HepG2 (cell line): ENCODE measurements around the gene IL4I1.

Source experiments
- NFIC ChIP-seq: IDR thresholded peaks from 2 replicates; pipeline ENCODE4 v1.6.1; 2012; ENCODE audit warnings: mild to moderate bottlenecking, low read length, inconsistent platforms
- POLR2AphosphoS5 ChIP-seq: IDR thresholded peaks from 2 replicates; pipeline ENCODE4 v1.6.1; 2012; ENCODE audit warnings: low read depth, low read length

DNA sequence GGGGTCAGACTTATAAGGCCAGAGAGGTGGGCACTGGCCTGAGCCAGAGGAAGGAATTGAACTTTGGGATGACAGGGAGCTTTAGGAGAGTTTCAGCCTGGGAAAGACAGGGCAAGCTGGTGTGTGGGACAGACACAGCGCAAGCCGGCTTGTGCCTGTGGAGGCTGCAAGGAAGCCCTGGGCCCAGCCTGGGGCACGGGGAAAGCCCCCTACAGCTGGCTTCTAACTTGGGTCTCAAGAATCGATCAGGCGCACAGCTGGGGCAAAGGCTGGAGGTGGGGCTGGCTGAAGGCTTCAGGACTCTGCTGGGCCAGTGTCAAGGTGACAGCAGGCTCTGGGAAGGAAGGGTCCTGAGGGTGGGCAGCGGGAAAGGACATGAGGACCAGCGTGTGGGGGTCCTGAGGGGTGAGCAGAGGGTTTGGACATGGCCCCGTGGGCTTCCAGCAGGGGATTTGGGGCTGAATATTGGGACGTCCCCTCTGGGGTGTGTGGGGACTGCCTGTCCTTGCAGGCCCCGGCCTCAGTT is 42.8 kb downstream of the IL4I1 start:
- TF ChIP-seq POLR2AphosphoS5 (no peak), NFIC (no peak)
